ENCODE results near the gene RGS2. TPM values are rescaled to one million over a fixed set of nuclear protein-coding genes. Genes with fewer than 3 reads are reported as not detected.

RGS2 gene, protein sequence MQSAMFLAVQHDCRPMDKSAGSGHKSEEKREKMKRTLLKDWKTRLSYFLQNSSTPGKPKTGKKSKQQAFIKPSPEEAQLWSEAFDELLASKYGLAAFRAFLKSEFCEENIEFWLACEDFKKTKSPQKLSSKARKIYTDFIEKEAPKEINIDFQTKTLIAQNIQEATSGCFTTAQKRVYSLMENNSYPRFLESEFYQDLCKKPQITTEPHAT
- 15.1 and 18.2 TPM in 2 replicates for total RNA-seq

DNA sequence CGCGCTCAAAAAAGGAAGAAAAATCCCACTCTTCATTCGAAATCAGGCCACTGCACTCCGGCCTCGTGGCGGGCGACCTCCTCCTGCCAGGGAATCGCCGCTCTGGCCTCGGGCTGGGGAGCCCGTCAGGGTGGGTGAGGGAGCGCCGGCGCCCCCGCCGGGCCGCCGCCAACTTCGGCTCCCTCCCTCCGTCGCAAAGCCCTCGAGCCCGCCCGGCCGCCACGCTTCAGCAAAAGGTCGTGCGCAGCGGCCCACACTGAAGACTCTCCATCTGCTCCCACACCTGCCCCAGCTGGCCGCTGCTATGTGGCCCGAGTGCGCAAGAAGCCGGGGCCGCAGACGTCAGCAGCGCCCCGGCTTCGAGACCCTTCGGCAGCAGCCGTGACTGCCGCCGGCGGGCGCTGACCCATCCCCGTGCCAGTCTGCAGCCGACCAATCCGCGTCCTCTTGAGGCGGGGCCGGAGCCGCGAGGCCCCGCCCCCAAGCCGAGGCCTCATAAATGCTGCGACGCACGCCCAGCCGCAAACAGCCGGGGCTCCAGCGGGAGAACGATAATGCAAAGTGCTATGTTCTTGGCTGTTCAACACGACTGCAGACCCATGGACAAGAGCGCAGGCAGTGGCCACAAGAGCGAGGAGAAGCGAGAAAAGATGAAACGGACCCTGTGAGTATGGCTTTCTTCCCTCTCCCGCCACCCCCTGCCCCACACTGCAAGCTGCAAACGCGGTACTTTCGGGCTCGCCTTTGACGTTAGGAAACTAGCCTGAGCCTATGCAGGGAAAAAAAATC, at the start of gene RGS2:
Gene RGS2 (plus strand): TSS at position 522 of the 789 bp plus-strand sequence. CDS start 33 bp downstream, at position 555.

Other genes with a start within 250 kb of the RGS2 start
- not detected in 2 replicates for gene RGS1, start 233.3 kb upstream of the RGS2 start, total RNA-seq
- gene RGS13, start 172.9 kb upstream of the RGS2 start, total RNA-seq = not detected in 2 replicates